ENCODE data around the gene ACYP2.
"Not testable (repeated sequence)": the region's sequence is repeated elsewhere in the genome, so short reads cannot be mapped to it uniquely, and the experiment has no call there.

Gene ACYP2

GRCh38 chr2:54115284-54116137 lies at the start of gene ACYP2:
ACYP2 (plus strand) TSS chr2:54115615.
- peaks cover 6% of the 10 kb centered on the region for H3K9me3 Mint-ChIP-seq
- H3K4me1 Mint-ChIP-seq (ENCODE audit: low read depth): peaks cover 17% of the 10 kb centered on the region
- peak within 1 kb of the TSS; percentile 91 for H3K4me3 Mint-ChIP-seq
- H3K27me3 Mint-ChIP-seq: no peaks in the 10 kb centered on the region
- H3K27ac Mint-ChIP-seq: peak within 1 kb of the TSS; percentile 99
- DNase-seq: peak; percentile 94
- H3K36me3 Mint-ChIP-seq (ENCODE audit: low read depth): peaks cover 40% of the 10 kb centered on the region

DNA sequence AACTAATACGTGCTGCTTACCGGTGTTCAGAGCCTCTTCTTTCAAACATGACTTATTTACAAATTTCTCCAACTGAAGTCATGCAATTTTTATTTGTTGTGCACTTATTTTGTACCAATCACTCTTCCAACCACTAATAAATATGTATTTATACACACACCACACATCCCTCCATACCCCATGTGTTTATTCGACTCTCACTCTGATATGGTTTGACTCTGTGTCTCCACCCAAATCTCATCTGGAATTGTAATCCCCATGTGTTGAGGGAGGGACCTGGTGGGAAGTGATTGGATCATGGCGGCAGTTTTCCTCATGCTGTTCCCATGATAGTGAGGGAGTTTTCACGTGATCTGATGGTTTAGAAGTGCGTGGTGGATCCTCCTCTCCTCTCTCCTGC lies 49.5 kb upstream of the ACYP2 start:
- no peak overlapping the region for H3K4me3 Mint-ChIP-seq
- DNase-seq: no peak
- H3K27me3 Mint-ChIP-seq: no peaks in the 10 kb centered on the region
- H3K36me3 Mint-ChIP-seq (ENCODE audit: low read depth): no peaks in the 10 kb centered on the region
- H3K9me3 Mint-ChIP-seq: no peaks in the 10 kb centered on the region
- H3K27ac Mint-ChIP-seq: no peak overlapping the region
- H3K4me1 Mint-ChIP-seq (ENCODE audit: low read depth): no peaks in the 10 kb centered on the region

- Mint-ChIP-seq H3K27ac (no peak overlapping the region), H3K9me3 (no peaks in the 10 kb centered on the region), H3K36me3 (ENCODE audit: low read depth) (no peaks in the 10 kb centered on the region), H3K4me1 (ENCODE audit: low read depth) (peaks cover 2% of the 10 kb centered on the region), H3K4me3 (no peak overlapping the region), H3K27me3 (no peaks in the 10 kb centered on the region)
- no peak for DNase-seq
Measured at GRCh38 chr2:54067851-54068375, 47.5 kb upstream of the ACYP2 start.

- H3K27ac Mint-ChIP-seq; H3K36me3 Mint-ChIP-seq (ENCODE audit: low read depth); H3K4me3 Mint-ChIP-seq; H3K9me3 Mint-ChIP-seq; H3K27me3 Mint-ChIP-seq; DNase-seq: not testable (repeated sequence)
- H3K4me1 Mint-ChIP-seq (ENCODE audit: low read depth): peaks cover 14% of the 10 kb centered on the region
Measured at GRCh38 chr2:54072483-54072882, 42.9 kb upstream of the ACYP2 start.

GRCh38 chr2:54073796-54074195 lies 41.6 kb upstream of the ACYP2 start:
- DNase-seq: no peak

GRCh38 chr2:54074606-54075341 lies 40.6 kb upstream of the ACYP2 start:
- no peaks in the 10 kb centered on the region for H3K9me3 Mint-ChIP-seq
- DNase-seq: no peak
- peaks cover 14% of the 10 kb centered on the region for H3K4me1 Mint-ChIP-seq (ENCODE audit: low read depth)
- no peak overlapping the region for H3K27ac Mint-ChIP-seq
- no peaks in the 10 kb centered on the region for H3K36me3 Mint-ChIP-seq (ENCODE audit: low read depth)
- no peak overlapping the region for H3K4me3 Mint-ChIP-seq
- H3K27me3 Mint-ChIP-seq: no peaks in the 10 kb centered on the region

More at GRCh38 chr2:54073796-54074195, 41.6 kb upstream of the ACYP2 start:
- Mint-ChIP-seq H3K9me3 (no peaks in the 10 kb centered on the region), H3K27me3 (no peaks in the 10 kb centered on the region), H3K4me3 (no peak overlapping the region), H3K36me3 (ENCODE audit: low read depth) (no peaks in the 10 kb centered on the region), H3K27ac (no peak overlapping the region), H3K4me1 (ENCODE audit: low read depth) (peaks cover 14% of the 10 kb centered on the region)

DNA sequence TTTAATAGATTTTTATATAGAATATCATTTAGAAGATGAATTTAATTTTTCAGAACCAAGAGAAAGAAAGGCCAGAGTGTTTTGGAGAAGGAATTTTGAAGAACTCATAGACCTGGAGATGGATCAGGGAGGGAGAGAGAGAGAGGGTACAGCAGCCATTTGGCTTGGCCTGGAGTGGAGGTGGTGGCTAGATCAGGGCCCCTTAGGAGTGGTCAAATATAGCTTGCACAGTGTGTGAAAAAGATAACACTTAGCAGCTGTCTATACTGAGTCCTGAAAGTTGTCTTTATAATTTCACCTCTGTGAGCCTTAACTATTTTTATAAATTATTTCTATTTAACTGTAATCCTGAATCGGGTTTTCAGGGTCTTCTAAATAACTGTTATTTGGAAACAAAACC lies 38.8 kb upstream of the ACYP2 start:
- Mint-ChIP-seq H3K27me3 (no peaks in the 10 kb centered on the region), H3K4me3 (no peak overlapping the region), H3K36me3 (ENCODE audit: low read depth) (no peaks in the 10 kb centered on the region), H3K27ac (no peak overlapping the region), H3K9me3 (no peaks in the 10 kb centered on the region), H3K4me1 (ENCODE audit: low read depth) (peaks cover 16% of the 10 kb centered on the region)
- DNase-seq: no peak

GRCh38 chr2:54077088-54077900 lies 38.1 kb upstream of the ACYP2 start:
- no peaks in the 10 kb centered on the region for H3K27me3 Mint-ChIP-seq
- DNase-seq: no peak
- no peak overlapping the region for H3K4me3 Mint-ChIP-seq
- peaks cover 20% of the 10 kb centered on the region for H3K4me1 Mint-ChIP-seq (ENCODE audit: low read depth)
- H3K27ac Mint-ChIP-seq: no peak overlapping the region
- H3K36me3 Mint-ChIP-seq (ENCODE audit: low read depth): no peaks in the 10 kb centered on the region
- H3K9me3 Mint-ChIP-seq: no peaks in the 10 kb centered on the region

GRCh38 chr2:54079331-54079730 lies 36.1 kb upstream of the ACYP2 start:
- H3K27ac Mint-ChIP-seq: no peak overlapping the region
- no peaks in the 10 kb centered on the region for H3K27me3 Mint-ChIP-seq
- DNase-seq: no peak
- no peak overlapping the region for H3K4me3 Mint-ChIP-seq
- no peaks in the 10 kb centered on the region for H3K36me3 Mint-ChIP-seq (ENCODE audit: low read depth)
- H3K9me3 Mint-ChIP-seq: no peaks in the 10 kb centered on the region
- peaks cover 5% of the 10 kb centered on the region for H3K4me1 Mint-ChIP-seq (ENCODE audit: low read depth)

DNA sequence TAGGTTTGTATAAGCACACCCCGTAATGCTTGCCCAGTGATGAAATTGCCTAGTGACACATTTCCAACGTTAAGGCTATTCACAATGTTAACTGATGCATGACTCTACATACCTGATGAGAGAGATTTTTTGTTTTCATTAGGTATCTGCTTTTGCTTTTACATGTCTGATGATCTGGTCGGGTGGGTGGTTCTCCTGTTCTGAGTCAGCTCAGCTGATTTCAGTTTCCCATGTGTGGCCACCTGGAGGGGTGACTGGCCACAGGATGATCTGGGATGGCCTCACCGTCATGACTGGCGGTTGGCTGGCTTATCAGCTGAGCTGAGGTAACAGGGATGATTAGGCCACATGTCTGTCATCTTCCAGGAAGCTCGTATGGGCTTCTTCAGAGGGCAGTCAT lies 33.8 kb upstream of the ACYP2 start:
- H3K9me3 Mint-ChIP-seq: no peaks in the 10 kb centered on the region
- H3K27ac Mint-ChIP-seq: no peak overlapping the region
- no peaks in the 10 kb centered on the region for H3K27me3 Mint-ChIP-seq
- no peak overlapping the region for H3K4me3 Mint-ChIP-seq
- H3K4me1 Mint-ChIP-seq (ENCODE audit: low read depth): peaks cover 10% of the 10 kb centered on the region
- no peaks in the 10 kb centered on the region for H3K36me3 Mint-ChIP-seq (ENCODE audit: low read depth)
- DNase-seq: peak; percentile 48

DNA sequence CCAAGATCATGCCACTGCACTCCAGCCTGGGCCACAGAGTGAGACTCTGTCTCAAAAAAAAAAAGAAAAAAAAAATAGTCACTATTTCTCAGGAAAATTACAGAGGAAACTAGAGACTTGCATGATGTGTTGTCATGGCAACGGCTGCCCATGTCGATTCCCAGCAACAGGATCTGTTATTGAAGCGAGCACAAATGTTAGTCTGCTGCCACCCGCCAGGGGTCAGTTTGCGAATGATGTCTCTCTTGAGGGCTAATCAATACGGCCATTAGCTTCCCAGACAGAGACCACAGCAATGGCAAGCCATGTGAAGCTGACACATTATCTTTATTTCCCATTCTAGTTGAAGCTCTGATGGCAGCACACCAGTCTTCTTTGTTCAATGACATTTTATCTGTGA lies 32.4 kb upstream of the ACYP2 start:
- no peak for DNase-seq
- Mint-ChIP-seq H3K27me3 (no peaks in the 10 kb centered on the region), H3K36me3 (ENCODE audit: low read depth) (no peaks in the 10 kb centered on the region), H3K4me1 (ENCODE audit: low read depth) (peaks cover 10% of the 10 kb centered on the region), H3K9me3 (no peaks in the 10 kb centered on the region), H3K4me3 (no peak overlapping the region), H3K27ac (no peak overlapping the region)

DNA sequence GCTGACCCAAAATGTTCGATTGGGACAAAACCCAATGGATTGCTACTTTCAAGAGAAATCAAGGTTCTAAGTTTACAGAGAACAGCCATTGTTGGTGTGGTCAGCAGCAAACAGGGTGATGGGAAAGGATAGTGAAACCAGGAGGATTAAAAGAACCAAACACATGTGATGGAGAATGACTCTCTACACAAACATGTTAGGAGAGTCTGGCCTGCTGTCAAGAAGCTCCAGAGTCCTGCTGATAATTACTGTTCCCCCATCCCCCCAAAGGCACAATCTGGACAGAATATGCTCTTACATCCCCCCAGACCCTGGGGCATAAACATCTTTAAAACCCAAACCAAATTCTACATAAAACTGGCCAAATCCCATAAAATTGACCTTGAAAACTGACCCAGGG lies 32.0 kb upstream of the ACYP2 start:
- H3K4me1 Mint-ChIP-seq (ENCODE audit: low read depth): peaks cover 10% of the 10 kb centered on the region
- H3K27me3 Mint-ChIP-seq: no peaks in the 10 kb centered on the region
- H3K4me3 Mint-ChIP-seq: no peak overlapping the region
- no peaks in the 10 kb centered on the region for H3K36me3 Mint-ChIP-seq (ENCODE audit: low read depth)
- H3K27ac Mint-ChIP-seq: no peak overlapping the region
- no peaks in the 10 kb centered on the region for H3K9me3 Mint-ChIP-seq
- no peak for DNase-seq

GRCh38 chr2:54084600-54084999 lies 30.8 kb upstream of the ACYP2 start:
- no peaks in the 10 kb centered on the region for H3K9me3 Mint-ChIP-seq
- no peak overlapping the region for H3K27ac Mint-ChIP-seq
- DNase-seq: no peak
- H3K4me3 Mint-ChIP-seq: no peak overlapping the region
- peaks cover 10% of the 10 kb centered on the region for H3K4me1 Mint-ChIP-seq (ENCODE audit: low read depth)
- no peaks in the 10 kb centered on the region for H3K36me3 Mint-ChIP-seq (ENCODE audit: low read depth)
- H3K27me3 Mint-ChIP-seq: no peaks in the 10 kb centered on the region

DNA sequence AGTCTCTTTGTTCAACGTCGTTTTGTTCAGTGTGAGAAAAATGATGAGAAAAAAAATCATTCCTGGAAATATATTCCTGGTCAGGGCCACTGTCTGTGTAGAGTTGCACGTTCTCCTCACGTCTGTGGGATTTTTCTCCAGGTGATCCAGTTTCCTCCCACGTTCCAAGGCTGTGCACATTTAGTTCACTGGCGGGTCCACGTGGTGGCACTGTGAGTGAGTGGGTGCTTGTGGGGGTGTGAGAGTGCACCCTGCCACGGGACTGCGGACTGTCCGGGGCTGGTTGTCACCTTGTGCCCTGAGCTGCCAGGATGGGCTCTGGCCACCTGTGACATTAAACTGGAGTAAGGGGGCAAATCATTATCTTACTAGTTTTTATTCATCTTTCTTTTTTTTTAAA lies 30.3 kb upstream of the ACYP2 start:
- DNase-seq: no peak
- peaks cover 10% of the 10 kb centered on the region for H3K4me1 Mint-ChIP-seq (ENCODE audit: low read depth)
- no peak overlapping the region for H3K4me3 Mint-ChIP-seq
- H3K9me3 Mint-ChIP-seq: no peaks in the 10 kb centered on the region
- H3K27ac Mint-ChIP-seq: no peak overlapping the region
- H3K36me3 Mint-ChIP-seq (ENCODE audit: low read depth): no peaks in the 10 kb centered on the region
- H3K27me3 Mint-ChIP-seq: no peaks in the 10 kb centered on the region

Measured in activated T-cell treated with anti-CD3 and anti-CD28 coated beads, Interleukin-2, amount 50 U/mL, for 24 hours (primary cell).